Ovary (tissue), 9 donors: Measurements from ENCODE around the gene KCNMB2. TPM values are rescaled to one million over a fixed set of nuclear protein-coding genes. Genes with fewer than 3 reads are reported as not detected.

ENCODE experiments used
- DNase-seq, 5 donors: peaks; one replicate each; pipeline ENCODE4 v3.0.0-alpha.2; 2019 to 2020
- H3K27ac ChIP-seq, 2 donors: fragments of 200-600 bp; one replicate each; pipeline versions ENCODE4 v1.5.1 to v1.8.0; 2019 to 2022
- H3K27me3 ChIP-seq: fragments of 200-600 bp; one replicate; pipeline ENCODE4 v1.8.0; 2022
- H3K36me3 ChIP-seq: fragments of 200-600 bp; sonication (generic); one replicate; pipeline ENCODE4 v1.5.1; 2019
- H3K4me1 ChIP-seq: one replicate; pipeline ENCODE4 v1.8.1; 2013; ENCODE audit warnings: mild to moderate bottlenecking, moderate library complexity; ENCODE audit not compliant: insufficient read depth
- H3K4me3 ChIP-seq: fragments of 200-600 bp; sonication (generic); one replicate; pipeline ENCODE4 v1.5.1; 2017
- H3K9me3 ChIP-seq, 2 donors: fragments of 200-600 bp in 1 of 2; sonication (generic) in 1 of 2; one replicate each; pipeline versions ENCODE4 v1.5.1 to v1.8.1; 2013 to 2019; ENCODE audit warnings: mild to moderate bottlenecking in 1 of 2, moderate library complexity in 1 of 2
- EP300 ChIP-seq: sonication (generic); formaldehyde crosslinking; IDR thresholded peaks from one replicate; pipeline ENCODE4 v1.6.1; 2017; ENCODE audit warnings: antibody characterized with exemption
- POLR2A ChIP-seq: fragments of 450-650 bp; IDR thresholded peaks from one replicate; pipeline ENCODE4 v1.6.1; 2017; ENCODE audit warnings: antibody characterized with exemption, mild to moderate bottlenecking, moderate library complexity
- WGBS, 3 donors: extraction: QIAGEN DNeasy Blood & Tissue Kit in 1 of 3; methylation state at CpG; one replicate each; pipeline versions ENCODE4 v1.1.5 to v1.1.7; 2013 to 2017; 5-methylcytosine and 5-hydroxymethylcytosine counted together
- intact Hi-C, 4 donors: fragments of 100-400 bp; cut with DNase I; formaldehyde crosslinking; loops; one replicate each; pipeline versions ENCODE4 v1.11.0 to v1.15.1; 2022 to 2023
- polyA plus RNA-seq, 2 donors: library from polyadenylated mRNA; stranded (reverse); fragments of 200-250 nt in 1 of 2; fragments of 350-450 nt in 1 of 2; fragmentation: Illumina TruSeq in 1 of 2; extraction: RNeasy Lipid Tissue Mini Kit (QIAGEN cat#74804) in 1 of 2; gene quantifications; one replicate each; pipeline ENCODE4 v1.2.3, GENCODE V29; 2013 to 2014
- total RNA-seq, 7 donors: library from RNA; depleted of rRNA in 2 of 7; stranded (reverse); fragments of >200 nt in 2 of 7; fragmentation: NEBNext Ultra II Directional in 3 of 7; extraction: Animal tissue kit (Norgen Biotek cat#: 25700) in 3 of 7; gene quantifications; one replicate each; pipeline versions ENCODE4 v1.1.0 to v1.2.4, GENCODE V29; 2016 to 2023
- TF ChIP-seq, protein P1 (sequence below), 3 donors: fragments of 450-650 bp in 2 of 3; fragments of 200-600 bp in 1 of 3; IDR thresholded peaks; one replicate each; pipeline versions ENCODE4 v1.5.1 to v1.8.0; 2016 to 2022; ENCODE audit warnings: antibody characterized with exemption in 3 of 3, mild to moderate bottlenecking in 1 of 3
- donor health status: DM: no; HTN: no; CAD: no; lungs with moderate emphysema.
- donor health status: DM: no; HTN: no; CAD: no.
- donor health status: Bipolar disorder and iron deficiency.
- donor health status: DM: yes; HTN: yes; CAD: no.
- donor health status: DM: no; HTN: no; CAD: no.
- donor health status: DM: yes; HTN: yes; CAD: no.

The KCNMB2 gene
- total and polyA plus RNA-seq, 9 donors = 5.7 to 11.6 (median 7.5) TPM

DNA sequence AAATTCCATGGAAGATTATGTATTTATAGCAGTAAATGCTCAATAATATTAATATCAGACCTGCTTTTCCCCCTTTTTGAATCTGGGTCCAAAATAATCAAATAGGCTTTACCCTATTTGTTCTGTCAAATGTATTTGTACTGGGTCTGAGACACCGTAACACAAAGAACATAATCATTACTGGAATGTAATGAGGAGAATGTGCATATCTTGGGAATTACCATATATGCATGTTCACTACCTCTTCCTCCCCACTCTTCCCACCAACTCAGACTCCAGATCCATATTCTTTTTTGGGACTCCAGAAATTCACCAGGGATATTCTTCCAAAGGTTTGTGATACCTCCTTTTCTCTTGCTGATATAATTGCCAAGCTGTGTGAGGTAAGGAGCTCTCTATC lies 237.1 kb downstream of the KCNMB2 start:
- H3K4me1 ChIP-seq = no peaks in the 10 kb centered on the region
- TF ChIP-seq EP300 (no peak), POLR2A (no peak)
- TF ChIP-seq, protein P1, sequence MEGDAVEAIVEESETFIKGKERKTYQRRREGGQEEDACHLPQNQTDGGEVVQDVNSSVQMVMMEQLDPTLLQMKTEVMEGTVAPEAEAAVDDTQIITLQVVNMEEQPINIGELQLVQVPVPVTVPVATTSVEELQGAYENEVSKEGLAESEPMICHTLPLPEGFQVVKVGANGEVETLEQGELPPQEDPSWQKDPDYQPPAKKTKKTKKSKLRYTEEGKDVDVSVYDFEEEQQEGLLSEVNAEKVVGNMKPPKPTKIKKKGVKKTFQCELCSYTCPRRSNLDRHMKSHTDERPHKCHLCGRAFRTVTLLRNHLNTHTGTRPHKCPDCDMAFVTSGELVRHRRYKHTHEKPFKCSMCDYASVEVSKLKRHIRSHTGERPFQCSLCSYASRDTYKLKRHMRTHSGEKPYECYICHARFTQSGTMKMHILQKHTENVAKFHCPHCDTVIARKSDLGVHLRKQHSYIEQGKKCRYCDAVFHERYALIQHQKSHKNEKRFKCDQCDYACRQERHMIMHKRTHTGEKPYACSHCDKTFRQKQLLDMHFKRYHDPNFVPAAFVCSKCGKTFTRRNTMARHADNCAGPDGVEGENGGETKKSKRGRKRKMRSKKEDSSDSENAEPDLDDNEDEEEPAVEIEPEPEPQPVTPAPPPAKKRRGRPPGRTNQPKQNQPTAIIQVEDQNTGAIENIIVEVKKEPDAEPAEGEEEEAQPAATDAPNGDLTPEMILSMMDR (IDR thresholded peaks at IDR 0.05) = no peak
- no peak for DNase-seq
- no peak overlapping the region for H3K27ac ChIP-seq
- no peaks in the 10 kb centered on the region for H3K9me3 ChIP-seq
- no peak overlapping the region for H3K4me3 ChIP-seq
- 80 to 95% (median 91%) methylated on average over 1 of the region's 1 CpG for WGBS, 3 donors
- no peaks in the 10 kb centered on the region for H3K36me3 ChIP-seq
- H3K27me3 ChIP-seq = no peaks in the 10 kb centered on the region
- intact Hi-C loops = no loop called here

DNA sequence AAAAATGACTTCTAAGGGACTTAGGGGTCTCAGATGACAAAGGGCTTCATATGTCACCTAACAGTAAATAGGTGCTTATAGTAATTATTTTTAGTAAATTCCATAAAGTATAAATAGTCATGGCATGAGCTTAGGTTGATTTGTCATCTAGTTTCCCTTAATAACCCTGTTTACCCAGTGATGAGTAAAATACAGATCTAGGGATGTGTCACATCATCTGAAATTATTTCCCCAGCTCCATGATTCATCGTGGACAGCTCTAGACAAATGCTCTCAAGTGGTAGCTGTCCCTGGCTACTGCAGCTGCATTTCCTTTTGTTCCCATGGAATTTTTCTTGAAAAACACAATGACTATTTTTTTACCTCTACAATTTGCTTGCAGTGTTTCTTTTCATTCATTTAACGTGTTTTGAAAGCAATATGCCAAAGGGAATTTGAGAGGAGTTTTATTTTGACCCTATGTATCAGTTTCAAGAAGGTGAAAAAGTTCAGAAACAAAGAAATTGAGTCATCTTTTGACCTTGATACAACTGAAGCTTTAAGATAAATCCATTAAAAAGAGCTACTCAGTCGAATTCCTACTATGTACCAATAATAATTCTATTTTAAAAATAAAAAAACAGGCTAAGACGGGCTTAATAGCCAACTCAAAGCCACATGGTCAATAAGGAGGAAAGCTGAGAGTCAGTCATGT lies 241.6 kb downstream of the KCNMB2 start:
- 57 to 71% (median 65%) methylated on average over 4 of the region's 4 CpGs for WGBS, 3 donors

DNA sequence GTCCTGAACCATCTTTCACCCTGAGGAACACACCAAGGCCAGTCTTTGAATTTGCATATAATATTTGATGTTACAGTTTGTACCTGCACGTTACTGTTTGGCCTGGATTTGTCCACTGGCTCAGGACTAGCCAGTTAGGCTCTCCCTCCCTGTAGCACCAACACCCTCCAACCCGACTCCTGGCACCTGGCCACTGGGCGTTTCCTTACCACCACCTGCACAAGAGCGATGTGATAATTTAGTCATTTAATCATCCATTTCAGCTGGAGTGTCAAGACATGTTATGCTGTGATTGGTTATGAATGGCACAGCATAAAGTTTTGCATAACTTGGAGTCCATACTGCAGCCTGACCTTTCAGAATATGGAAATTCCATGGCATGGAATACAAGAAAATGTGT lies 242.4 kb downstream of the KCNMB2 start:
- no peak overlapping the region for H3K27ac ChIP-seq
- TF ChIP-seq, protein P1 (IDR thresholded peaks at IDR 0.05) = no peak
- TF ChIP-seq EP300 (no peak), POLR2A (no peak)
- no peaks in the 10 kb centered on the region for H3K9me3 ChIP-seq
- no peak for DNase-seq
- no peaks in the 10 kb centered on the region for H3K36me3 ChIP-seq
- 72 to 81% (median 77%) methylated on average over 4 of the region's 4 CpGs for whole genome bisulfite sequencing, 3 donors
- no peaks in the 10 kb centered on the region for H3K4me1 ChIP-seq
- no peak overlapping the region for H3K4me3 ChIP-seq
- intact Hi-C loops = no loop called here
- no peaks in the 10 kb centered on the region for H3K27me3 ChIP-seq

More for the DNA sequence above, 241.6 kb downstream of the KCNMB2 start:
- Histone ChIP-seq H3K4me1 (no peaks in the 10 kb centered on the region), H3K27me3 (no peaks in the 10 kb centered on the region), H3K27ac (no peak overlapping the region), H3K36me3 (no peaks in the 10 kb centered on the region), H3K4me3 (no peak overlapping the region), H3K9me3 (no peaks in the 10 kb centered on the region)
- no peak for DNase-seq
- TF ChIP-seq, protein P1 (IDR thresholded peaks at IDR 0.05) = no peak
- no peak for TF ChIP-seq EP300
- TF ChIP-seq POLR2A = no peak
- intact Hi-C loops = no loop called here

DNA sequence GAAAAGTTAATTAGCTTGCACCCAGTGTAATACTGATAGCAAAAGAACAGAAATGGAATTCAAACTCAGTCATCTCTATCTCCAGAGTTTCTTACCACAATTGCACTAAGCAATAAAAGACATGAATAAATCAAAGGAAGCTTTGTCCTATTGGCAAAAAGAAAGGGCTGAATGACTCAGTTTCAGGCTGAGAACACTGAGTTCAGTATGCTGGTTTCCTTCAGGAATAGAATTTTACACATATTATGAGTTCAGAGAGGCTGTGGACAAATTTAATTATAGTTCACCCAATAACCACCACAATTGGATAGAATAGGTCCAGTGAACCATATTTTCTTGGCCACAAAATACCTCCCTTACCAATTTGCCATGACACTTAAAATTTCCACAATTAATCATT lies 249.7 kb downstream of the KCNMB2 start:
- Histone ChIP-seq H3K9me3 (peaks cover 0 to 5% of the 10 kb centered on the region in 2 donors), H3K27me3 (no peaks in the 10 kb centered on the region), H3K27ac (no peak overlapping the region), H3K4me3 (no peak overlapping the region), H3K36me3 (no peaks in the 10 kb centered on the region), H3K4me1 (no peaks in the 10 kb centered on the region)
- DNase-seq = no peak
- intact Hi-C loops = no loop called here
- no peak for TF ChIP-seq POLR2A
- TF ChIP-seq, protein P1 (IDR thresholded peaks at IDR 0.05) = no peak
- no peak for TF ChIP-seq EP300
